Esophagus muscularis mucosa (tissue), 4 donors: Measurements from ENCODE around the gene CLPTM1. TPM values are rescaled to one million over a fixed set of nuclear protein-coding genes. Genes with fewer than 3 reads are reported as not detected.
A peak's percentile ranks its signal among the peaks of the same experiment; 100 is the strongest.
"Not testable (repeated sequence)": the region's sequence is repeated elsewhere in the genome, so short reads cannot be mapped to it uniquely, and the experiment has no call there.

Source experiments
- DNase-seq: peaks from one replicate; pipeline ENCODE4 v3.0.0-alpha.2; 2017; ENCODE audit errors: extremely low spot score
- H3K27ac ChIP-seq, 4 donors: fragments of 200-600 bp; sonication (generic); replicated peaks in 1 of 4; 1 replicate in 3 of 4; 2 replicates in 1 of 4; pipeline ENCODE4 v1.5.1; 2016 to 2019; ENCODE audit warnings: mild to moderate bottlenecking in 1 of 4
- H3K27me3 ChIP-seq, 4 donors: fragments of 200-600 bp; sonication (generic); one replicate each; pipeline versions ENCODE4 v1.5.1 to v1.6.0; 2016 to 2019
- H3K36me3 ChIP-seq, 4 donors: fragments of 200-600 bp; sonication (generic); one replicate each; pipeline ENCODE4 v1.5.1; 2016 to 2019
- H3K4me1 ChIP-seq, 4 donors: fragments of 200-600 bp; sonication (generic); one replicate each; pipeline ENCODE4 v1.5.1; 2016 to 2019
- H3K4me3 ChIP-seq, 4 donors: fragments of 200-600 bp; sonication (generic); 1 replicate in 2 of 4; 2 replicates in 2 of 4; pipeline ENCODE4 v1.5.1; 2016 to 2019; ENCODE audit warnings: mild to moderate bottlenecking in 4 of 4, moderate library complexity in 1 of 4
- H3K9me3 ChIP-seq, 4 donors: fragments of 200-600 bp; sonication (generic); 1 replicate in 3 of 4; 2 replicates in 1 of 4; pipeline ENCODE4 v1.5.1; 2016 to 2019
- EP300 ChIP-seq: sonication (generic); formaldehyde crosslinking; IDR thresholded peaks from one replicate; pipeline ENCODE4 v1.6.1; 2017; ENCODE audit warnings: antibody characterized with exemption
- POLR2A ChIP-seq: fragments of 450-650 bp; IDR thresholded peaks from one replicate; pipeline ENCODE4 v1.6.1; 2017; ENCODE audit warnings: antibody characterized with exemption, moderate library complexity, mild to moderate bottlenecking, low read depth
- POLR2AphosphoS5 ChIP-seq, 2 donors: sonication (generic); formaldehyde crosslinking; IDR thresholded peaks; one replicate each; pipeline ENCODE4 v1.6.1; 2017; ENCODE audit warnings: antibody characterized with exemption in 2 of 2
- WGBS: methylation state at CpG from one replicate; pipeline ENCODE4 v1.1.5; 2018; 5-methylcytosine and 5-hydroxymethylcytosine counted together
- intact Hi-C: fragments of 100-400 bp; cut with DNase I; formaldehyde crosslinking; loops from one replicate; pipeline ENCODE4 v1.15.1; 2023
- total RNA-seq, 4 donors: library from RNA; depleted of rRNA; stranded (reverse); fragments of >200 nt; gene quantifications; one replicate each; pipeline versions ENCODE4 v1.1.0 to v1.2.1, GENCODE V29; 2016
- TF ChIP-seq, protein P1 (sequence below), 3 experiments: fragments of 200-600 bp in 2 of 3; fragments of 450-650 bp in 1 of 3; sonication (generic) in 2 of 3; IDR thresholded peaks; one replicate each; pipeline ENCODE4 v1.5.1; 2017 to 2019; ENCODE audit warnings: antibody characterized with exemption in 3 of 3, mild to moderate bottlenecking in 2 of 3, moderate library complexity in 1 of 3

CLPTM1 gene
- total RNA-seq, 4 donors from 2014 or later = 46.6 to 154 (median 79.5) TPM

DNA sequence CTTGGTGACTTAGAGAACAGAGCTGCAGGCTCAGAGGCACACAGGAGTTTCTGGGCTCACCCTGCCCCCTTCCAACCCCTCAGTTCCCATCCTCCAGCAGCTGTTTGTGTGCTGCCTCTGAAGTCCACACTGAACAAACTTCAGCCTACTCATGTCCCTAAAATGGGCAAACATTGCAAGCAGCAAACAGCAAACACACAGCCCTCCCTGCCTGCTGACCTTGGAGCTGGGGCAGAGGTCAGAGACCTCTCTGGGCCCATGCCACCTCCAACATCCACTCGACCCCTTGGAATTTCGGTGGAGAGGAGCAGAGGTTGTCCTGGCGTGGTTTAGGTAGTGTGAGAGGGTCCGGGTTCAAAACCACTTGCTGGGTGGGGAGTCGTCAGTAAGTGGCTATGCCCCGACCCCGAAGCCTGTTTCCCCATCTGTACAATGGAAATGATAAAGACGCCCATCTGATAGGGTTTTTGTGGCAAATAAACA lies 30.9 kb upstream of the CLPTM1 start:
- no peaks in the 10 kb centered on the region for H3K36me3 ChIP-seq
- H3K4me3 ChIP-seq = no peak overlapping the region
- no peaks in the 10 kb centered on the region for H3K27me3 ChIP-seq
- no peak for DNase-seq
- 77% methylated on average over 8 of the region's 8 CpGs for WGBS
- TF ChIP-seq, protein P1, sequence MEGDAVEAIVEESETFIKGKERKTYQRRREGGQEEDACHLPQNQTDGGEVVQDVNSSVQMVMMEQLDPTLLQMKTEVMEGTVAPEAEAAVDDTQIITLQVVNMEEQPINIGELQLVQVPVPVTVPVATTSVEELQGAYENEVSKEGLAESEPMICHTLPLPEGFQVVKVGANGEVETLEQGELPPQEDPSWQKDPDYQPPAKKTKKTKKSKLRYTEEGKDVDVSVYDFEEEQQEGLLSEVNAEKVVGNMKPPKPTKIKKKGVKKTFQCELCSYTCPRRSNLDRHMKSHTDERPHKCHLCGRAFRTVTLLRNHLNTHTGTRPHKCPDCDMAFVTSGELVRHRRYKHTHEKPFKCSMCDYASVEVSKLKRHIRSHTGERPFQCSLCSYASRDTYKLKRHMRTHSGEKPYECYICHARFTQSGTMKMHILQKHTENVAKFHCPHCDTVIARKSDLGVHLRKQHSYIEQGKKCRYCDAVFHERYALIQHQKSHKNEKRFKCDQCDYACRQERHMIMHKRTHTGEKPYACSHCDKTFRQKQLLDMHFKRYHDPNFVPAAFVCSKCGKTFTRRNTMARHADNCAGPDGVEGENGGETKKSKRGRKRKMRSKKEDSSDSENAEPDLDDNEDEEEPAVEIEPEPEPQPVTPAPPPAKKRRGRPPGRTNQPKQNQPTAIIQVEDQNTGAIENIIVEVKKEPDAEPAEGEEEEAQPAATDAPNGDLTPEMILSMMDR (IDR thresholded peaks at IDR 0.05) = no peak
- TF ChIP-seq EP300 (no peak), POLR2AphosphoS5 (IDR thresholded peaks at IDR 0.05) (no peak), POLR2A (no peak)
- H3K4me1 ChIP-seq = peaks cover 9 to 34% (median 24%) of the 10 kb centered on the region in 4 donors
- H3K27ac ChIP-seq = peak overlapping the region in 1 of 4 donors; percentile 59
- no peaks in the 10 kb centered on the region for H3K9me3 ChIP-seq
- intact Hi-C loops = no loop called here

DNA sequence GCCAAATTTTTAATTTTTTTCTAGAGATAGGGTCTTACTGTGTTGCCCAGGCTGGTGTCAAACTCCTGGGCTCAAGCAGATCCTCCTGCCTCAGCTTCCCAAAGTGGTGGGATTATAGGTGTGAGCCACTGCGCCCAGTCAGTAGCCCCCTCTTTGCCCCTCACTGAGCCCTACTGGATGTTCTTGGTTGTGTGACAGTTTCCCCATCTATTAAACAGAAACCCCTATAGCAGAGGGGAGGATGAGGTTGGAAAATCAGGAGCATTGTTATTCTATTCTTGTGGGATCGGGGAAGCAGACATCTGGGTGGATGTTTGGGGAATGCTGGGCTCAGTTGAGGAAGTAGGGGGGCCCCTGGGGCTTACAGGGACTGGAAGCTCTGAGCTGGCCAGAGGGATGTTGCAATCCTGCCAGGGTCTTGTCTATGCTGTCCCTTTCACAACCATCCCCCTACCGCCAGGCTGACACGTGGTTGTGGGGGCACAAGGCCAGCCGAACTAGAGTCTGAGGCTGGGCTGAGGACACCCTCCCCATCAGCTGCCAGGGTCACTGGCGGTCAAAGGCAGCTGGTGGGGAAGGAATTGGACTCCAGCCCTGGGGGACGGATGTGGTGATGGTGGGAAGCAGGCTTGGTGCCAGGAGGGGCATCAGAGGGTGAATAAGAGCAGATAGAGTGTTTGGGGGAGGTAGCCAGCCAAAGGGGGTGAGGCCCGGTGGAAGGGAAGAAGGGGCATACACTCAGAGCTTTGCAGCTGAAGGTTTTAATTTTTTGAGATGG lies 29.9 kb upstream of the CLPTM1 start:
- no peaks in the 10 kb centered on the region for H3K27me3 ChIP-seq
- H3K27ac ChIP-seq = peak overlapping the region in 2 of 4 donors; percentile 31 to 59
- DNase-seq = no peak
- intact Hi-C loops = no loop called here
- no peaks in the 10 kb centered on the region for H3K9me3 ChIP-seq
- TF ChIP-seq EP300 (no peak), POLR2AphosphoS5 (IDR thresholded peaks at IDR 0.05) (peak; percentile 23 to 33), POLR2A (no peak)
- TF ChIP-seq, protein P1 (IDR thresholded peaks at IDR 0.05) = no peak
- WGBS = 62% methylated on average over 6 of the region's 8 CpGs
- no peaks in the 10 kb centered on the region for H3K36me3 ChIP-seq
- no peak overlapping the region for H3K4me3 ChIP-seq
- H3K4me1 ChIP-seq = peaks cover 9 to 34% (median 24%) of the 10 kb centered on the region in 4 donors

DNA sequence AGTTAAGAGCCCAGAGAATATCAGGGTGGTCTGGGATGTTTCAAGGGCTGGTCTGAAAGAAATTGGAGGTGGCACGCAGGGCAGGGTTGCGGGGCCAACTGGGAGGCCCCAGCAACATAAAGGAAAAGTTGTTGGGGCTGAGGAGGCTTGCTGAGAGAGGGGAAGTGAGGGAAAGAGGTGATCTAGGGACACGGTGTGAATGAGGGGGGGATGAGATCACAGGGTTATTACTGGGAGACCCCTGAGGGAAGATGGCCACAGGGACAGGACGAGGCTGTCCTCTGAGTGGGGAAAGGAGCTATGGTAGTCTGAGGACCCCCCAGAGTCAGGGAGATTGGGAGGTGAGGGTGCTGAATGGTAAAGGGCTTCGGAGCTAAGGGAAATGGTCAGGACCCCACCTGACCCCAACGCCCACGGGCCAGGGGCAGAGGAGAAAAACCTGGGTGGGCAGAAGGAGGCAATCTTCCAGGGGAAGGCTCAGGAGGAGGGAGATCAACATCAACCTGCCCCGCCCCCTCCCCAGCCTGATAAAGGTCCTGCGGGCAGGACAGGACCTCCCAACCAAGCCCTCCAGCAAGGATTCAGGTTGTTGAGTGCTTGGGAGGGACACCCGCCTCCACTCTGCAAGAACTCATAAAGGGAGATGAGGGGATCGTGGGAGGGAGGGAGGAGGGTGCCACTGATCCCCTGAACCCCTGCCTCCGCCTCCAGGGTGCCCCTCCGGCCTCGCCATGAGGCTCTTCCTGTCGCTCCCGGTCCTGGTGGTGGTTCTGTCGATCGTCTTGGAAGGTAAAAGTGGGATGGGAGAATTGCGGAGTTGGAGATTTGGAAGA lies 28.7 kb upstream of the CLPTM1 start:
- H3K27me3 ChIP-seq, H3K27ac ChIP-seq, intact Hi-C loops, H3K9me3 ChIP-seq, DNase-seq, H3K36me3 ChIP-seq: not testable (repeated sequence)
- peak overlapping the region in 3 of 4 donors; percentile 36 to 46 (median 38) for H3K4me3 ChIP-seq
- peaks cover 9 to 34% (median 24%) of the 10 kb centered on the region in 4 donors for H3K4me1 ChIP-seq
- 58% methylated on average over 18 of the region's 19 CpGs for WGBS

DNA sequence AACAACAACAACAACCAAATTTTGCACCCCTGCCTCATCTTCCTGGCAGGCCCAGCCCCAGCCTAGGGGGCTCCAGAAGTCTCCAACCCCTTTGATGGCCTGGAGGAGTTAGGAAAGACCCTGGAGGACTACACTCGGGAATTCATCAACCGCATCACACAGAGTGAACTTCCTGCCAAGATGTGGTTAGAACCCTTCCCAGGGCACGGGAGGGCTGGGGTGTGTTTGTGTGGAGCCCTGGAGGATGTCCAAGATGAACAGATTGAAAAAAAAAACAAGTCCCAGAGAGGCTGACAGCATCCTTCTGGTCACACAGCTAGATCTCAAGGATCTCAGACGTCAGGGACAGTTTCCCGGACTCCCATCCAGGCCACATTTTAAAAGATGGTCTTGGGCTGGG lies 27.4 kb upstream of the CLPTM1 start:
- Histone ChIP-seq H3K36me3 (no peaks in the 10 kb centered on the region), H3K9me3 (no peaks in the 10 kb centered on the region), H3K27ac (no peak overlapping the region), H3K27me3 (no peaks in the 10 kb centered on the region), H3K4me3 (no peak overlapping the region), H3K4me1 (peaks cover 9 to 34% (median 24%) of the 10 kb centered on the region in 4 donors)
- intact Hi-C loops = no loop called here
- 42% methylated on average over 5 of the region's 5 CpGs for WGBS
- DNase-seq = no peak
- TF ChIP-seq, protein P1 (IDR thresholded peaks at IDR 0.05) = no peak
- no peak for TF ChIP-seq POLR2AphosphoS5 (IDR thresholded peaks at IDR 0.05)
- no peak for TF ChIP-seq POLR2A
- TF ChIP-seq EP300 = no peak

DNA sequence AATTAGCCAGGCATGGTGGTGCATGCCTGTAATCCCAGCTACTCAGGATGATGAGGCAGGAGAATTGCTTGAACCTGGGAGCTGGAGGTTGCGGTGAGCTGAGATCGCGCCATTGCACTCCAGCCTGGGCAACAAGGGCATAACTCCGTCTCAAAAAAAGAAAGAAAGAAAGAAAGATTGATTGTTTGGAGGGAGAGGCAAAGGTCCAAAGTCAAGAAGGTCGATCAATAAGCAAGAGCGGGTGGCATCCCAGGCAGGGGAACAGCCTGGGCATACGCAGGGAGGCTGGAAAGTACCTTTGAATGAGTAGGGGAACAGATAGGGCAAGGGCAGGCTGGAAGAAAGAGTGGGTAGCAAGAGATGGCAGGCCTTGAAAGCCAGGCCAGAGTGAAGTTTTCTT lies 25.1 kb upstream of the CLPTM1 start:
- Histone ChIP-seq H3K4me1 (peaks cover 8 to 28% (median 18%) of the 10 kb centered on the region in 4 donors), H3K4me3 (no peak overlapping the region), H3K9me3 (no peaks in the 10 kb centered on the region), H3K27ac (no peak overlapping the region), H3K27me3 (no peaks in the 10 kb centered on the region), H3K36me3 (no peaks in the 10 kb centered on the region)
- 90% methylated on average over 7 of the region's 7 CpGs for WGBS
- intact Hi-C loops = no loop called here
- TF ChIP-seq EP300 = no peak
- no peak for TF ChIP-seq POLR2A
- TF ChIP-seq, protein P1 (IDR thresholded peaks at IDR 0.05) = no peak
- no peak for TF ChIP-seq POLR2AphosphoS5 (IDR thresholded peaks at IDR 0.05)
- no peak for DNase-seq
